HS-27A (cell line): Measurements from ENCODE around the gene FNDC3A.
"Not testable (repeated sequence)": the region's sequence is repeated elsewhere in the genome, so short reads cannot be mapped to it uniquely, and the experiment has no call there.

ENCODE experiments used
- DNase-seq: peaks from one replicate; pipeline ENCODE4 v3.0.0-alpha.2; 2012; ENCODE audit warnings: low read depth, missing footprints

FNDC3A gene

GRCh38 chr13:48977286-48977625 is 1.5 kb downstream of the FNDC3A start:
- DNase-seq: no peak

GRCh38 chr13:48977973-48978372 is 2.3 kb downstream of the FNDC3A start:
- no peak for DNase-seq

DNA sequence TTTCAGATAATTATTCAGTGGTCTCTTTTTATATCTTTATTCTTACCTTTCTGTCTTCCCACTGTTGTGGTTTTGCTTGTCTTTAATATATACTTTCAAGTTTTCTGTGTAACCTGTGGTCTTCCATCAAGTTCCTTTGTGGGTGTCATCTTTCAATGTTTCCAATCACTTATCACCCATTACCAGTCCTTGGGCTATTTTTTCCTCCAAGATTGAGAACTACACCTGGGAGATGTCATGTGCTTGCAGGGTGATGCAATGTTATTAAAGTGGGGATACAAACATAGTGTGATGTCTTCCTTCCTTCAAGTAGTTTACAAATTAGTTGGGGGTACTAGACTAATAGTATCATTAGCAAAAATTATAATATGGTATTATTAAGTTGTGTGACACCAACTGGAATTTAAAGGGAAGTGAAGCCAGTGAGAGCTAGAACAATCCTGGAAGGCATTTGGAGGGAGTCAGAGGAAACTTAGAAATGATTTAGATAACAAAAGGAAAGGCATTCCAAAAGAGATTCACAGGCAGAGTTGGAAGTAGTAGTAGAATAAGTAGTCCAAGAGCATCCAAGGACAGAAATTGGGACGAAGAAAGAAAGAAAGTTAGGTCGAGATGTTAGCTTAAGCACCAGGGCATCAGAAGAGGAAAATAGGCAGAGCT is 3.4 kb downstream of the FNDC3A start:
- no peak for DNase-seq

GRCh38 chr13:48979892-48980291 is 4.2 kb downstream of the FNDC3A start:
- no peak for DNase-seq

- DNase-seq: no peak
Observed at GRCh38 chr13:48983331-48983730, 7.6 kb downstream of the FNDC3A start.

- DNase-seq: no peak
Observed at GRCh38 chr13:48985756-48986155, 10.0 kb downstream of the FNDC3A start.

GRCh38 chr13:48990900-48991299 is 15.2 kb downstream of the FNDC3A start:
- no peak for DNase-seq

DNA sequence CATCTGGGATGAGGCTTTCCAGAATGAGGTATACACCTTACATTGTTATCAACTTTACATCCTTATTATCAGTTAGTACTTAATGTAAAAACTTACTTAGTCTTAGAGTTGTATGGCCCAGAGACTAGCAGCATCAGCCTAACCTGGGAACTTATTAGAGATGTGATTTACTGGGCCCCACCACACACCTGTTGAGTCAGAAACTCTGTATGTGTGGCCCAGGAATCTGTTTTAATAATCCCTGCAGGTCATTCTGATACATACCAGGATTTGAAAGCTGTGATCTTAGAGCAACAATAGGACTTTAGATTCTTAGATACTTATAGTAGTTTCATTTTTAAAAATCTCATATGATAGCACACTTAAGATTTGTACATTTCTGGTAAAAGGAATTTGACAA is 17.4 kb downstream of the FNDC3A start:
- no peak for DNase-seq

- DNase-seq: no peak
Observed at GRCh38 chr13:48994706-48995105, 19.0 kb downstream of the FNDC3A start.

DNA sequence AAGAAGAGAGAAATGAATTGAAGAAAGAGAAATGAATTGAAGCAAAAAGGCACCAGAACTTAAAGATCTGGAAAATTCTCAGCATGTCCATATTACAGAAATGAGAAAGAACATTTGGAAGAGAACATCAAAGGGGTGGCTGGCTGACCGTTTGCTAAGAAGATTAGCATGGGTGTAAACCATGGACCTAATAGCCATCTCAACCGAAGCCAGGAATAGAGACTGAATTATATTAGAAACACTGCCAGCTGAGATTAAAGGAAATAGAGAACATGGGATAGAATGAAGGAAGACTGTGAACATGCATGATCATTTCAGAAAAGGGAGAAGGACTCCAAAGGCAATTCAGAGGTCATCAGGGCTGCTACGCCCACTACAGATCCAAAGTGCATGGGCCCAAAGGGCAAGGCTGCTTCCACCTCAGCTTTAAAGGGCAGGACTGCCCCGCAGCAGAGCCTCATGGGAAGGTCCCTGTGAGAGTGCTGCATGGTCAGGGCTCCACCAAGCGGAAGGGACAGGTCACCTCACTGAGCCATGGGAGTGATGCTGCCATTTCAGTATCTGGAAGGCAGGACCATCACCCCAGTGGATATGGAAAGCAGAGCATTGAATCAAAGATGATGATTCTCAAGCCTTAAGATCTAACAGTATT is 23.1 kb downstream of the FNDC3A start:
- DNase-seq: no peak

- no peak for DNase-seq
Observed at GRCh38 chr13:49000247-49000646, 24.5 kb downstream of the FNDC3A start.

DNA sequence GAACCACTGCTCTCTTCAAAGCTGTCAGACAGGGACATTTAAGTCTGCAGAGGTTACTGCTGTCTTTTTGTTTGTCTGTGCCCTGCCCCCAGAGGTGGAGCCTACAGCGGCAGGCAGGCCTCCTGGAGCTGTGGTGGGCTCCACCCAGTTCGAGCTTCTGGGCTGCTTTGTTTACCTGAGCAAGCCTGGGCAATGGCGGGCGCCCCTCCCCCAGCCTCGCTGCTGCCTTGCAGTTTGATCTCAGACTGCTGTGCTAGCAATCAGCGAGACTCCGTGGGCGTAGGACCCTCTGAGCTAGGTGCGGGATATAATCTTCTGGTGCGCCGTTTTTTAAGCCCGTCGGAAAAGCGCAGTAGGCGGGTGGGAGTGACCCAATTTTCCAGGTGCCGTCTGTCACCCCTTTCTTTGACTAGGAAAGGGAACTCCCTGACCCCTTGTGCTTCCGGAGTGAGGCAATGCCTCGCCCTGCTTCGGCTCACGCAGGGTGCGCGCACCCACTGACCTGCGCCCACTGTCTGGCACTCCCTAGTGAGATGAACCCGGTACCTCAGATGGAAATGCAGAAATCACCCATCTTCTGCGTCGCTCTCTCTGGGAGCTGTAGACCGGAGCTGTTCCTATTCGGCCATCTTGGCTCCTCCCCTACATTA is 43.4 kb downstream of the FNDC3A start:
- DNase-seq: not testable (repeated sequence)

- no peak for DNase-seq
Observed at GRCh38 chr13:49020328-49020727, 44.6 kb downstream of the FNDC3A start.

DNA sequence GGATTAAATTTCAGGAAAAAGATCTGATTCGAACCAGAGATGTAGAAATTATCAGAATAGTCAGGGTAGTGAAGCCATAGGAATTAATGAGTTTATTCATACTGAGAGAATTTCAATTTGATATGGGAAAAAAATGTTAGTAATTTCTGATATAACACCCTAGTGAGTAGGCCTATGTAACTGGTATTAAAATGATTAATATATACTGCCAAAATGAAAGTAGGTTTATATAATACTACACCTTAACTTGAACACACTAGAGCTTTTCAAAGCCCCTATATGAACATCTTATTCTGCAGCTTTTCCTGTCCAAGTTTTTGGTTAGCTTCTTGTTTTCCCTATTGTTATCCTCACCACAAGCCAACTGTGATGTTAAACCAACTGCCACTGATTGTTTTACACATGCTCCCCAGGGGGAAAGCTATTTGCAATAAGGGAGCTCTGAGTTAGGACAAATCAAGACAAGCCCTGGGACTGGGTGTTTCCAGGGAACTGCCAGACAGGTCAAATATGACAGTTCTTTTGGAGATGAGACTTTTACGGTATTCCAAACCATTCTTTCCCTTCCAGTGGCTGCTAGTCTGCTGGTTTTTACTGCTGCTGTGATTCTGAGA is 45.3 kb downstream of the FNDC3A start:
- DNase-seq: no peak

DNA sequence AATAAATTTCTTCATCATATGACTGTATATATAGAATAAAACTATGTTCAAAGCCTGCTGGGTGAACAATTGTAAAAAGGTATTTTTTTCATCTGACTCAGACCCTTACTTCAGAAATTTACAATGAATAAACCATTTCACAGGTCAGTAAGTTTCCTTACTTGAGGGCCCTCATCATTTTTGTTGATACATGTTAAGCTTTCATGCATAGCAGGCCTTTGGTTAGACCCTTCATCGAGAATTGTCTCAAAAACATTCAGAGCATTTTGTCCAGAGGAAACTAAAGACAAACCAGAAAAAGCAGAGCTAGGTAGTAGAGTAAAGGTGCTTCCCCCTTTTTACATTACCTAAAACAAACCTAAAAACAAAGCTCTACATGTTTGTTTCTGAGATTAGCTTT is 46.2 kb downstream of the FNDC3A start:
- DNase-seq: no peak

GRCh38 chr13:49022472-49023144 is 46.9 kb downstream of the FNDC3A start:
- no peak for DNase-seq

GRCh38 chr13:49023431-49023830 is 47.7 kb downstream of the FNDC3A start:
- peak; percentile 62 for DNase-seq

- no peak for DNase-seq
Observed at GRCh38 chr13:49026851-49027250, 51.1 kb downstream of the FNDC3A start.

DNA sequence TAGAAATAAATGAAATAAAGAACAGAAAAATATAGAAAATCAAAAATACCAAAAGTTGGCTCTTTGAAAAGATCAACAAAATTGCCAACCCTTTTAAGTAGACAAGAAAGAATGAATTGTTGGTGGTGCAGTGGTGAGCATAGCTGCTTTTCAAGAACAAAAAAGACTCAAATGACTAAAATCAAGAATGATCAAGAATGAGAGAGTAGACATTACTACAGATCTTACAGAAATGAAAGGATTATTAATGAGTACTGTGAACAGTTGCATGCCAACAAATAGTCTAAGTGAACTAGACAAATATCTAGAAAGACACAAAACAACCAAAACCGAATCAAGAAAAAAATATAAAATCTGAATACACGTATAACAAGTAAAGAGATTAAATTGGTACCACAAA is 53.9 kb downstream of the FNDC3A start:
- DNase-seq: no peak

GRCh38 chr13:49030213-49030612 is 54.5 kb downstream of the FNDC3A start:
- no peak for DNase-seq

DNA sequence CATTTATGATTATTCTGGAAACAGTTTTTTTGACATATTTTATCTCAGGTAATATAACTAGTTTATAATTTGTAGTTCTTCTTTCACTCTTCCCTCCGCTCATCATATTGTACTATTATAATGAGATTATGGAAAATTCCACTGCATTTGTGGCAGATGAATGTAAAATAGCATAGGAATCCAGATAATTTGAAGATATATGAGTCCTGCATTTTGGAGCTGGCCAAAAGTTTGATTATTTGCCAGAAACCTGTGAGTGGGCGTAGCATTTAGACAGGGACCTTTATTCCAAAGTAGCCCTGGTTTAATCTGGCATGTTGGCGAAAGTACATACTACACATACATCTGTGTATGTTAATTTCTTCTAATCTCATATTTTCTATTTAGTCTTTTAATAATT is 65.2 kb downstream of the FNDC3A start:
- no peak for DNase-seq

DNA sequence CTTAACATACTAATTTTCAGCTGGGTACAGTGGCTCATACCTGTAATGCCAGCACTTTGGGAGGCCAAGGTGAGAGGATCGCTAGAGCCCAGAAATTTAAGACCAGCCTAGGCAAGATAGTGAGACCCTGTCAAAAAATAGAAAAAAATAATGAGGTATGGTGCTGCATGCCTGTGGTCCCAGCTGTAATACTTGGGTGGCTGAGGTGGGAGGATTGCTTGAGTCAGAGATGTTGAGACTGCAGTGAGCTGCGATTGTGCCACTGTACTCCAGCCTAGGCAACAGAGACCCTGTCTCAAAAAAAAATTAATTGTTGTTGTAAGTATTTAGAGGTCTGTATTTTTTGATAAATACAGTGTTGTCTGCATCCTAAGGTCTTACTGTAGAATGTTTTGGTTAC is 66.8 kb downstream of the FNDC3A start:
- no peak for DNase-seq

DNA sequence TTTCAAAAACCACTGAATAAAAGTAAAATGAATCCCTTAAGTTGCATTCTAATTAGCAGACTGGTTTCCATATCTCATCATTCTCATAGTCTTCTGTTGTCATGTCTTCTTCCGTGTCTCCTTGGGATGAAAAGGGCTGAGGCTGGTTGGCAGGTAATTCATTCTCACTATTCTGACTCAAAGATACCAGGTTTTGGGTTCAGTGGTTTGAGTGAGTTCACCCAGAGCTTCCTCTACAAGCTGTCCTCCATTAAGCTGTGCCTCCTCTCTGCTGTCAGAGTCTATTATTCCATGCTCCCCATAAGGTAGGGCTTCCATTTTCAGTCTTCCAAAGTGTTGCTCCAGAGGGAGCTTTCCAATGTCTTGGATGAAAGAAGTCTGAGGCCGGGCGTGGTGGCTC is 68.3 kb downstream of the FNDC3A start:
- DNase-seq: no peak
